NCI-H1092 treated with DMSO at 0.1 percent for 48 hours (cell line): ENCODE results near the gene LIN52.

Source experiments
- DNase-seq: peaks from one replicate; lab custom pipeline; 2025; lab: John Stamatoyannopoulos, UW

Gene LIN52

GRCh38 chr14:74237441-74237840 lies 152.7 kb downstream of the LIN52 start:
- no peak for DNase-seq

DNA sequence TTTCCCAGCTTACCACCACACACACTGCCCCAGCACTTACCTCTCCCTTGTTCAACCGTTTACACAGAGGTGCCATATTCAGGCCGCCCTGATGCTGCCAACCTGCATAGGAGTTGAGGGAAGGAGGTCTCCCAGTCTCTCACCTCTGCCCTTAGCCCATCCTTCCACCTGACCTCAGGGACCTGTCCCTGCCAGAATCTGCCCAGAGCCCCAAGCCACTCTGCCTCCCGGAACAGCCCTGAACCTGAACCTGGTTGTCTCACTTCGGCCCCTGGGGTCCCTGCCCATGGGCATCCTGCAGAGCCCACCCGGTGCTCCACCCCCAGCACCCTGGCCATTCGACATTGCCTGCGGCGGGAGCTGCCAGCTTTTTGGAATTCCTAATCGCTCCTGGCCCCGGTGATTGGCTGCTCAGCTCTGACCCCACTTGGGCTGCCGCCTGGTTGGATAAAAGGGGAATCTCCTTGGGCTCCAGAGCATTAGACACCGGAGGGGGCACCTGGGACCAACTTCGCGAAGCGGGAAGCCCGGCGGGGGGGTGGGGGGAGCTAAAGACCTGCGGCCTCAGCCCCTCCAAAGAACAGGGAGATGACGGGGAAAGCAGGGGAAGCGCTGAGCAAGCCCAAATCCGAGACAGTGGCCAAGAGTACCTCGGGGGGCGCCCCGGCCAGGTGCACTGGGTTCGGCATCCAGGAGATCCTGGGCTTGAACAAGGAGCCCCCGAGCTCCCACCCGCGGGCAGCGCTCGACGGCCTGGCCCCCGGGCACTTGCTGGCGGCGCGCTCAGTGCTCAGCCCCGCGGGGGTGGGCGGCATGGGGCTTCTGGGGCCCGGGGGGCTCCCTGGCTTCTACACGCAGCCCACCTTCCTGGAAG lies 154.5 kb downstream of the LIN52 start, which contains the start of gene VSX2:
Gene VSX2, plus strand, starts transcription at position 476 of the 874 bp plus-strand sequence. Its CDS starts 113 bp downstream, at position 589.
- no peak for DNase-seq

DNA sequence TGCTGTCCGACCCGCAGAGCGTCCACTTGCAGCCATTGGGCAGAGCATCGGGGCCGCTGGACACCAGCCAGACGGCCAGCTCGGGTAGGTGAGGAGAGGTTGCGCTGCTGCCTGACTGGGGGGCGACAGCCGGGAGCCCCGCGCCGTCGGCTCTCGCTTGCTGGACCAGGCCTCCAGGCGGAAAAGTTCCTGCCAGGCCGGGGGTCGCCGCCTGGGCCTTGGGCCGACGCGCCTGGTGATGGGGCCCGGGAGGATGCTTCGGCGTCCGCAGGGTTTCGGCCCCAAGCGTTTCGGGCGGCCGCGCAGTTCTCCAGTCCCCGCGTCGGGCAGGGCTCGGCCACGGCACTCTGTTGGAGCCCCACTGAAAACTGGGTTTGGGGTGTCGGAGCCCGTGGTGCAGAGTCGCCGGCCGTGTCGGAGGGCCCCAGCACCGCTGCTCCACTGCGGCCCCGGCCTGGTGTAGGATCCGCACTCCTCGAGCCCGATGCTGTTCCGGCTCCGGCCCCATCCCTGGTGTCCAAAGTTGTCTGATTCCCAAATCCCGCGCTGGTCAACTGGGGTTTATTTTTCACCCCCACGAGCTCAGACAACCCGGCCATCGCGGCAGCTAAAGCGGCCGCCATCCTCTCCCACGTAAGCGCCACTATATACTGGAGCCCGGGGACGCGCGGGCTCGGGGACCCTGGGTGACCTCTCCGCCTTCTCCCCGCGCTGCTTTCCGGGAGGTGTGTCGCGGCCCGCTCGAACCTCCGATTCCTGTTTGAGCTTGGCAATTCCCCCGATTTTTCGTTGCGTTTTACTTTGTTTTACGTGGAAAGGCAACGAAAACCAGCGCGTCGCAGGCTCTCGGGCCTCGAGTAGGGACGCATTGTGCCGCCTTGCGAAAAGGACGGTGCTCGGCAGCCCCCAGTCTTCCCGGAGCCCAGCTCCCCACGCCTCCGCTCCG lies 155.4 kb downstream of the LIN52 start:
- DNase-seq = no peak

GRCh38 chr14:74240794-74241651 lies 156.3 kb downstream of the LIN52 start:
- DNase-seq = no peak

DNA sequence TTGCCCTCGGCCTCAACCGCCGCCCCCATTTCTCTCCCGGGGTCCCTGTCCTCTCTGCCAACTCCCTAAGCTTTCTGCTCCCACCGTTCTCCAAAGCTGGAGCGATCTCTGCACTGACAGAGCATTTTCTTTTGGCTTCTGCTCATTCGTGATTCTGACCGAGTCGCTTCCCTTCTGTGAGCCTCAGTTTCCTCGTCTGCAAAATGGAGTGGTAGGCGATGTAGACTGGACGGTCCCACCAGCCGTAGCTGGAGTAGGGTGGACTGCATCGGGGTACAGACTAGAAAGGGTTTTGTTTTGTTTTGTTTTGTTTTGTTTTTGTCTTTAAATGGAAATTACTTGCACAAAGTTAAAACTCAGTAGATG lies 156.9 kb downstream of the LIN52 start:
- no peak for DNase-seq

GRCh38 chr14:74242021-74242779 lies 157.4 kb downstream of the LIN52 start:
- no peak for DNase-seq

DNA sequence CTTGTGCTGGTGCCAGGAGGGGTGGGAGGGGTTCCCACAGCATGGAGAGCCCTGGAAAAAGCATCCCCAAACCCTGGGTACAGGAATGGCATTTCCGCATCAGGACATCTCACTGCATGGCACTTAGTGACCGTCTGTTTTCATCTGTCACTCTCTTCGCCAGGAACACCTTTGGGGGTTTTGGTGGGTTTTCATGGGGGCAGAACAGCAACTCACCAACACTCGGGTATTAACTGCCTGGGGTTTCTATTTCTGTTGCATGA lies 158.0 kb downstream of the LIN52 start:
- DNase-seq = no peak

DNA sequence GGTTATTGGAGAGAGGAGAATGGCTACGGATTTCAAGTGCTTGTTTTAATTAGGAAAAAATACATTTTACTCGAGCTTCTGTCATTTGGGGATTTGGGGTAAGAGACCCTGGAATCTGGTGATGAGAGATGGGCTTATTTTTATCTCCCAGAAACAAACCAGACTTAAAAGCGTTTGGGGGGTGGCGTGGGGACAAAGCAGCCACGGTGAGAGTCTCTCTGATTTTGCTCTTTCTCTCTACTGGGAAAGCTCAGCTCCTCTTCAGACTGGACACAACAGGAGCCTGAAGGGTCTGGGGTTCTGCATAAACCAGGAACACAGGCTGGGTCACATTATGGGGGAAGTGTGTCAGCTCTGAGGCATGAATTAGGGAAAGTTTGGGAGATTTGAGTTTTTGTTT lies 158.3 kb downstream of the LIN52 start:
- no peak for DNase-seq

GRCh38 chr14:74244115-74244514 lies 159.4 kb downstream of the LIN52 start:
- DNase-seq = no peak

GRCh38 chr14:74245292-74245691 lies 160.5 kb downstream of the LIN52 start:
- no peak for DNase-seq

GRCh38 chr14:74246542-74246941 lies 161.8 kb downstream of the LIN52 start:
- no peak for DNase-seq

- no peak for DNase-seq
Observed at GRCh38 chr14:74248017-74248416, 163.3 kb downstream of the LIN52 start.

GRCh38 chr14:74249433-74250375 lies 164.9 kb downstream of the LIN52 start:
- DNase-seq = no peak
